Measurements from ENCODE around the gene MBLAC1. TPM values are rescaled to one million over a fixed set of nuclear protein-coding genes. Genes with fewer than 3 reads are reported as not detected.
A peak's percentile ranks its signal among the peaks of the same experiment; 100 is the strongest.

The MBLAC1 gene
- total RNA-seq, 1 experiment from 2014 or later = 6.3 TPM

DNA sequence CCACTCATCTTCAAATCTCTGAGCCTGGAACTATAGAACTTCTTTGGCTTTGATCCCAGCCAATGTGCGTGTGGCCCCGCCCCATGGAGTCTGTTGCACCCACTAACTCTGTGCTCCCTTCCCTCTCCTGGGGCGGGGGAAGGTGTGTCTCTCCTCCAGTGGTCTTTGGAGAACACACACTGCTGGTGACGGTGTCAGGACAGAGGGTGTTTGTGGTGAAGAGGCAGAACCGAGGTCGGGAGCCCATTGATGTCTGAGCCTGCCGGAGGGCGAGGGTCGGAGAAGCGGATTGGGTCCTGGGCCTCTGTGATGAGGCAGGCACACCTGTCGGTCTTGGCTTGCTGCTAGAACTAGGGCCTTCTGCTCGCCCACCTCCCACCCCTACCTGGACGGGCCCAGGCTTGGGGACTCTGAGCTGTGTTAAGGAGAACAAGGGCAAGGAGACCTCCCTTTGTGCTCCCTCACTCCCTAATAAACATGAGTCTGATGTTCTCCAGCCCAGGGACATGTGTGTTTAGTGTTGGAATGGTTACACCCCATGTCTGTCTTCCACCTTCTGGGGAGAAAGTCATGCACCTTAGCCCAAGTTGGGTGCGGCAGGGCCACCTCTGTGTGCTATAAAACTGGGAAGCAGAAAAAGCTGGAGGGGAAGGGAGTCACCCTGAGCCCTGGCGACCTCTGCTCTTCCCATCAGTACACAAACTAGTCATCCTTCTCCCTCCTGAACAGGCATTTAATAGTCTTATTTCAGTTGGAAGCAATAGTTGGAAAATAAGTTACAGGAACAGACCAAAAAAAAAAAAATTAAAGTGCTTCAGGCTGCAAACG is 27.2 kb downstream of the MBLAC1 start:
- no peak for DNase-seq (ENCODE audit: low read depth)

DNA sequence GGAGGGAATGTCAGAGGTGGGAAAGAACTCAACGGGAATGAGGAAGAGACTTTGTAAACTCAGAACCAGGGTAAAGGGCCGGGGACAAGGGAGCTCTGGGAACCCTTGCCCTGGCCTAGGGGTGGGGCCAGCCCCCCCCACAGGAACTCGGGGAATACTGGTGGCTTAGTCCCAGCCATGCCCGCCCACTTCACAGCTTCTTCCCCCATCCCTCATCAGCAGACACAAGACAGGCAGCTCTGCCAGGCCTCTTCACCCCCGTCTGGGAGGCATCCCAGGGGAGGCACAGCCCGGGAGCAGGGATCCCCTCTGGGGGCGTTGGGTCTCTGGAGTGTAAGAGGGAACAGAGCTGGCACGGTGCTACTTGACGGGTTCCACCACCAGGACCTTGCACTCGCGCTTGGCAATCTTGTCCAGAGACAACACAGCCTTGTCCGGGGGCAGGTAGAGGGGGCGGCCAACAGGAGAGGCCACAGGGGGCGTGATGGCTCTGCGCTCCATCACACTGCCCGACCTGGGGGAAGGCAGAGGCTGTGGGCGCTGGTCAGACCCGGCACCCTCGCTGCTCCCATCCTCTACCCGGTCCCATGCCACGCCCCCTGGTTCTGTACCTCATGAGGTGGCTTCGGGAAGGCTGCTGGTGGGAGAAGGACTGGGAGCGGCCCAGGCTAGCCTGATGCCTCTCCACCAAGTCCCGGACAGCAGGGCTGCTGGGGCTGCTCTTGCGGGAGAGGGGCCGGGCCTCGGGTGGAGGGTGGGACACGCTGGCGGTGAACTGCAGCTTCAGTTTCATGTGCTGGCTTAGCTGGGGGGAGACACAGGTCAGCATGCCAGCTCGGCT is 28.1 kb downstream of the MBLAC1 start:
- no peak for DNase-seq (ENCODE audit: low read depth)

DNA sequence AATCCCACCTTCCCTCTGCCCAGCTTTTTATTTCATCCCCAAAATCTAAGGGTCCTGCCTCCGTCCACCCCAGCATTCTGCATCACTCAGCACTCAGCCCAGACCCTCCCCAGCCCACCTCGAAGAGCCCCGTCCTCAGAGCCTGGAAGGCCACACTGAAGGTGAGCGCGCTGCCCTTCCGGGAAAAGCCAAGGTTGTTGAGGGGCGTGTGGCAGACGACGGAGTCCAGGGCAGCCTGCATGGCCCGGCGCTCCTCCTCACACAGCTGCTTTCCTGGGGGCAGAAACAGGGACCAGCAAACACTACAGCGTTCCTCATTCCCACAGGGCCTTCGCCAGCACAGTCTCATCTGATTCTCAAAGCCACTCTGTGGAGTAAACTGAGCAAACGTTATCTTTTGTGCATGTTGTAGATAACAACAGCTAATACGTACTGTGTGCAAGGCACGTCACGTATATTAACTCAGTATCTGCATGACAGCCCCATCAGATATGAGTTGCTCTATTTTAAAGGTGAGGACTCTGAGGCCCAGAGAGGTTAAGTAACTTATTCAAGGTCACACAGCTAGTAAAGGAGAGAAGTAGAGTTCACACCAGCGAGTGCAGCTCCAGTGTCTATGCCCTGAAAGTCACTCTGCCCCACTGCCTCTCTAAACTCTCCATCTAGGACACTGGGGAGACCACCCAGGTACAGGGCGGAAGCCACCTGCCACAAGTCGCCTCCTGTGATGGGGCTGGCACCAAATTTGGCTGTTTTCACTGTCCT is 29.0 kb downstream of the MBLAC1 start:
- no peak for DNase-seq (ENCODE audit: low read depth)

DNA sequence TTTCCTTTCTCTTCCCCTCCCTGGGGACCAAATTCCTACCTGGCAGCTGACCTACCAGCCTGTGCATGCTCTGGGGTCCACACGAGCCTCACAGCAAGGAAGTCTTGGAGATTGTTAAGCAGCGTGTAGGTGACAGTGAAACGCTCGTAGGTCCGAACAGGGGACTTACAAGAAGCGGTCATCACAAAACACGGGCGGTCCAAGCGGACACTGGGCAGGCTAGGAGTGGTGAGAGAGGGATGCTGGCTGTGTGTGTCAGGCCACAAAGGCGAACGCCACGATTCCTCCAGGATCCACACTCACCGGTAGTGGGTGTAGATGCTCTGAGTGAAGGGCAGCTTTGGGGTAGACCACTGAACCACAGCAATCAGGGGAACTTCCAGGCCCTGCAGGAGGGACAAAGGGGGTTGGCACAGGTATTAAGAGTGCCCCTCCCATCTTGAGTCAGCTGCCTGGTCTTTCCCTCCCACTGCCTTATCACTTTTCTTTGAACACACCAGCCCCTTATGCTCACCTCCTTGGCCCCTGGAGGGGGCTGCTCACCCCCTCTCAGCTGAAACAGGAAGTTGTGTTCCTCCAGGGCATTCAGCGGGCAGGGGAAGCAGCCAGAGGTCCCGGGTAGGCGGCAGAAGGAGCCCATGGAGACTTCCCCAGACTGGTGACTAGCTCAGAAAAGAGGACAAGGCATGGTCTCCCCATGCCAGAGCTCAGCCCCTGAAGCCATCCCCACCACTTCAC is 29.7 kb downstream of the MBLAC1 start:
- DNase-seq (ENCODE audit: low read depth) = no peak

DNA sequence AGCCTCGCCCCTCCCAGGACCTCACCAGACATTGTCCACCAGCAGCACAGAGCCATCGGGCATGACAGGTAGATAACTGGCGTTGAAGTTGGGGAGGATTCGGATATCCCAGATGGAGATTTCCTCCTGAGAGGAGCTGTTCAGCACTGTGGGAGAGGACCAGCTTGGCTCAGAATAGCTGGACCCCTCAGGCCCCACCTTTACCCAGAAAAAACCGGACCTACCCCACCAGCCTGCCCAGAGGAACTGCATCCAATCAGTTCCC is 30.2 kb downstream of the MBLAC1 start:
- DNase-seq (ENCODE audit: low read depth) = no peak

DNA sequence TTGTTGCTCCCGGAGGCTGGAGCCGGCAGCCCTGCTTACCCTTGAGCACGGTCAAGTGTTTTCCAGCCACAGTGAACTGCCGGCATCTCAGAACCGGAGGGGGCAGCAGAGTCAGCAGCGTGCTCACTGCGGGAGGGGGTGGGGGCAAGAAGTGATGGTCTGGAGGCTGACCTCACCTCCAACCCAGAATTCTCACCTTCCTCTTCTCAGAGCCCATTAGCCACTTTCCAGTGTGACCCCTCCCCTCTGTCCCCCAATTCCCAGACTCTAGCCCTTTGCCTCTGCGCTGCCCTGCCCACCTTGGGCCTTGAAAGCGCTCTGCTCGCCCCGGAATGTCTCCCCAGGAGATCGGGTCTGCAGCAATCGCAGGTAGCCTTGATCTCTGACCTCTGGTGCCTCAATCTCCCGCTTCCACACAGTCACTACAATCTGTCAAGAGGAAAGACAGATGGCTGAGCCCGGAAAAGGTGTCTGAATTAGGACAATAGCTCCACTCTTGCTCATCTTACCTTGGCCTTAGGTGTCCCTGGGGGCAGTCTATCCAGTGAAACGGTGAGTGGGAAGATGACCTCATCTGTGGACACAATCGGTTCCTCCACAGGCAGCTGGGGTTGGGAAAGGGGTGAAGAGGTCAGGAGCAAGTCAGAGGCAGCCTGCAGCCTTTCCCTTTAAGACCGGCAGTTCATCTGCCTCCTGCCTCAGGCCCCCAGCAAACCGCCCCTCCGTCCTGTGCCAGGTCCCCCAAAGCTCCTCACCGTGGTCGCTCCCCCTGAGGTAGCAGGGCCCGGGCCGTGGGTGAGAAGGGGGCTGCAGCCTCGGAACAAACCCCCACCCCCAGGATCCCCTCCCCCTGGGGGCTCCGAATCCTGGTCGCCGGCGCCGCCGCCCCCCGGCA is 30.8 kb downstream of the MBLAC1 start:
- peak; percentile 54 for DNase-seq (ENCODE audit: low read depth)

DNA sequence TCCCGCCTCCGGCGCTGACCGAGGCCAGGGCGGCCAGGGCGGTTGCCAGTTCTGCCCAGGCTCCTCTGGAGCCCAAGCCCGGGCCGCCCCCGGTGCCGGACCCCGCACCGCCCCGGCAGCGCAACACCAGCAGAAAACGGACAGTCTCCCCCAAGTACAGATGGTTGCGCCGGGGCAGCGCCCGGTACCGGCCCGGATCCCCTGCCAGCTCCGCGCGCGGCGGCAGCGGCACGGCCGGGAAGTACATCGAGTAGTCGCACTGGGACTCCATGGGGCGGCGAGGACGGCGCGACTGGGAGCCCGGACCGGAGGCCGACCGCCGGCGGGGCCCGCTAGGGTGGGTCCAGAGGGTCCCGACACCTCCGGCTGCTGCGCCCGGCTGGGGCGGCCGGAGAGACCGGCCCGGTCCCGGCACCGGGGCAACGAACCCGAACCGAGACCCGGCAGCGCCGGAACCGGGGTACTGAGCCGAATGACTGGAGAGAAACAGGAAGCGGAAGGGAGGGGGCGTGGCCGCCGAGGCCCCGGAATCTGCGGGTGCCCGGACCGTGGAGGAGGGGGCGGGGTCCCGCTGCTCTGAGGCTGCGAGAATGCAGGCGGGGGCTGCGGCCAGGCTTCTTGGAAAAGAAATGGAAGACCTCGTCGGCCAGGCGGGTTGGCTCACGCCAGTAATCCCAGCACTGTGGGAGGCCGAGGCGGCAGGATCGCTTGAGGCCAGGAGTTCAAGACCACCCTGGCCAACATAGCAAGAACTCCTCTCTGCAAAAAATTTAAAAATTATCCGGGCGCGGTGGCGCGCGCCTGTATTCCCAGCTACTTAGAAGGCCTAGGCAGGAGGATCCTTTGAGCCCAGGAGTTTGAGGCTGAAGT is 31.7 kb downstream of the MBLAC1 start, which contains the start of gene TRAPPC14:
Gene TRAPPC14, minus strand, starts transcription at position 495 of the 870 bp plus-strand sequence. Its CDS starts 224 bp downstream, at position 271.
- peak; percentile 98 for DNase-seq (ENCODE audit: low read depth)

DNA sequence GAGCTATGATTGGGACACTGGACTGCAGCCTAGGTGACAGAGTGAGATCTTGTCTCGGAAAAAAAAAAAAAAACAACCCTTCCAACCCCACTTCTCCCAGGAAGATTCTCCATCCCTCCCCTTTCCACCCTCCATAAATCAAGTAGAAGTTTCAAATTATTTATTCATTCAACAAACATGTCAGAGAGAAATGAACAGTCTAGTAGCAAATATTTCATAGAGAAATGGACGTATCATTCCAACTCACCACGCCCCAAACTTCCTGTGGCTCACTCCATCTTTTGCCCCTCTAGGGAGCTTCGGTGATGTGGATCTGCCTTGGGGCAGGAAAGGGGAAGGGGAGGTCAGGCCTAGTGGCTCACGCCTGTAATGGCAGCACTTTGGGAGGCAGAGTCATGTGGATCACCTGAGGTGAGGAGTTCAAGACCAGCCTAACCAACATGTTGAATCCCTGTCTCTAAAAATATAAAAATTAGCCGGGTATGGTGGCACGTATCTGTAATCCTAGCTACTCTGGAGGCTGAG is 32.4 kb downstream of the MBLAC1 start:
- peak; percentile 70 for DNase-seq (ENCODE audit: low read depth)

DNA sequence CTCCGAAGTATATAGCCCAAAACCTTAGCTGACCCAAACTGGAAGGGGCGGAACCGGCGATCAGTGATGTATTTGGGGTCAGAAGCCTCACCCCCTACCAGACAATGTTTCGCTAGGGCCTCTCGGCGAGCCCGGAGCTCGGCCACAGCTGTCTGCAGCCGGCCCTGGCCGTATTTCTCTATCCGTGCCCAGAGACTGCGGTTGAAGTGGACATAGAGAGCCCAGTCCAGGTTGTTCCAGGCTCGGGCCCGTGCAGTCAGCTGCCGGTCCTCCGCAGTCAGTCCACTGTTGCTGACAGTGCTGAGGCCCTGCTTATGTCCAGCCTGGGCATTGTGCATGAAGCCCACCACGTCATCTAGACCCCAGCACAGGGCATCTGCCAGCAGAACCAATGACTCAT is 33.3 kb downstream of the MBLAC1 start:
- DNase-seq (ENCODE audit: low read depth) = no peak

DNA sequence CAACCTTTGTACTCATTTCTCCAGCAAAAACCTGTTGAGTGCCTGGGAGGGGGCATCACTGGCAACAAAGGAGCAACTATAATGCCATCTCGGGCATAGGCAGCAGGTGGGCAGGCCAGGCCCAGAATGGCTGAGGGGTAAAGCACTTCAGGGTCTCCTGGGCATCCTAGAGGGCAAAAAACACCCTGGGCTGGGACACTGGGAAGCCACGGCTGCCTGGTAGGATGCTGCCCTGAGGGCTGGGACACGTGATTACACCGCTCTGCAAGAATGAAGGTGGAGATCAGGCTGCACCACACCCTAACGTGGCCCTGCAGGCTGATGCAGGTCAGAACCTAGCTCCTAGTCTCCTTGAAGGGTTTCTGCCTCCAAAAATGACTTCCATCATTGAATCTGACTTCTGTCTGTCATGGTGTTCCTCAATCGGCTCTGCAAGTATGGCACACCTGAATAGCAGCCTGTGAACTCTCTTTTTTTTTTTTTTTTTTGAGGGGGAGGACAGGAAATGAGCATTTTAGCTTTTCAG is 36.3 kb downstream of the MBLAC1 start:
- DNase-seq (ENCODE audit: low read depth) = no peak

DNA sequence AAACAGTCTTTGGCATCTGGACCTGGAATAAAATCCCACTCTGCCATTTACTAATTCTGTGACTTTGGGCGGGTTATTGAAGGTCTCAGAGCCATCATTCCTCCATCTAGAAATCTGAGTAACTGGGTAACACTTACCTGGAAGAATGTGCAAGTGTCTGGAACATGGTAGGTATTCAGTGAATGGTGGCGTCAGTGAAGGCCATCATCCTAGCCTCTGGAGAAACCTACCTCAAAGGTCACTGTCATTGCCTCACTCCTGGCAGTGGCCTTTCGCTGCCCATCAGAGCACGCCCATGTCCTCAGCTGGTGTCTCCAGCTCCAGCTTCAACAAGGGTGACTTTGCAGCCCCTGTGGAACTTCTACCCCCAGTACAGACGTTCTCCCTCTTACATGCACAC is 37.1 kb downstream of the MBLAC1 start:
- no peak for DNase-seq (ENCODE audit: low read depth)

DNA sequence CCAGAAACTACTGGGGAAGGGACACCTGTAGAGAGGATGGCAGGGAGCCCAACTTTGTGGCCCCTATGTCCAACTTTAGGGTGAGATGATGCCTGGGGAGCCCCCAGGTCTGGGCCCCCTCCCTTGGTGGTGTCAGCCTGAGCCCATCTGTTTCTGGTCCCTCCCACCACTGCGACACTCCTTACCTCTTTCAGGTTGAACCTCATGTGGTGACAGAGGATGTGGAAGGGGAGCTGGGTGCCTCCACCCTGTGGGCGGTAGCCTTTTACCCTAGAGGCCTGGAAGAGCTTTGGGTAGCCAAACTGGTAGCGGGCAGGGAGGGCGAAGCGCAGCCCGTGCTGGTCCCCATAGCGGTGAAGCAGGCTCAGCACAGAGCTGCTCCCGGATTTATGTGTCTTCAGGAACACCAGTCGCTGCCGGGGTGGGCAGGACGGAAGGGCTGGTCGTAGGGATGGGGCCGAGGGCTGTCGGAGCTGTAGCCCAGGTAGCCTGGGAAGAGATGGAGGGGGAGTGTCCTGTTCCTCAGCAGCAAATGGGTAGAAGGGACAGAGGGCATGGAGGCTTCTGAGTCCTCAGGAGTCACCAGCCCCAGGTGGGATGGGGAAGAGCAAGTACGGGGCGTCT is 39.7 kb downstream of the MBLAC1 start:
- no peak for DNase-seq (ENCODE audit: low read depth)

DNA sequence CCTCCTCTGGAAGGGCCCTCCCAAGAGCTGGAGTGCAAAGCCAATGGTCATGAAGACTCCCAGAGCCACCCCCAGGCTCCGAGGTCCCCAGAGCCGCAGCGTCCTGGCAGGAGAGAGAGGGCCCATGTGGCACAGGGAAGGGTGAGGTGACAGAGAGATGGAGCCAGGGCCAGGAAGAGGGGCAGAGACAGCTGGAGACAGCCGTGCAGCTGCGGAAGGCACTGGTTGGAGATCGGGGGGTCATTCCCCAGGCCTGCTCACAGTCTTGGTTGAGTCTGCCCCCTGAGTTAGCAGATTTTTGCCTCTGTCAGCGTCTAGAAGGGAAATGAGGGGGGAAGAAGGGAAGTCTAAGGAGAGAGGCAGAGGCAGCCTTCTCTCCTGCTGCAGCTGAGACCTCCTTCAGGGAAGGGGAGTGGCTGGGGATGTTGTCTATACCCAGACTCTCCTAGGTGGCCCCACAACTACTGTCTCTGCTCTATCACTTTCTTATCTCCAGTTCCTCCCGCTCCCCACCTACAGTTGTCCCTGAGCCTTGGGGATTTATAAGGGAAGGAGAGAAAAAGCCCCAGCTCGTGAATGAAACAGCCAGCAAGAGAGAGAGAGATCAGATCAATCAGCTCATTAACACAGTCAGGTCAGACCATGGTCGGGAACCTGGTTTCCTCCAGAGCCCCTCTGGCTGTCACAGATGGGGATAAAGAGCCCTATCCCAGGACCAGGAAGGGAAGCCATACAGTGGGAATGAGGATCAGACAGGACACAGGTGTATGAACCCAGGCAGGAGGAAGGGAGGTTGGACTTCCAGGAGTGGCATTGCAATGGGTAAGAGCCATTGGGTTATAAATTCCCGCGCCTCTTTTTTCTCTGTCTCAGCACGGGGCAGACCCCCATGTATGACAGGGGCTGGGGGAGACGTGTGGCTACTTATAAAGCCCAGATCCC is 40.5 kb downstream of the MBLAC1 start:
- no peak for DNase-seq (ENCODE audit: low read depth)

DNA sequence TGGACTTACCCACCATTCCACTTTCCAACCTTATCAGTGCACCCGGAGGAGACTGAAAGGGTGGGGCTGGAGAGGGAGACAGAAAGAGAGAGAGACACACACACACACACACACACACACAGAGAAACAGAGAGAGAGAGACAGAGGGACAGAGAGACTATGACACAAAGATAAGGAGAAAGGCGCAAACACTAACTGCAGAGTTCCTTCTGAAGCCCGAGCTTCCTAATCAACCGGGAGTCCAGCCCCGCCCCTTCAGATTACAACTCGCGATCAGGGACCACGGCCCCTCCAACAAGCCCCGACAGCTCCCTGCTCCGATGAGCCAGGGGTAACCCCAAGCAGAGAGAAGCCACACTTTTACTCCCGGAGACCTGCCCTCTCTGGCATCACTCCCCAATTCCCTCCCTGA is 41.2 kb downstream of the MBLAC1 start:
- DNase-seq (ENCODE audit: low read depth) = no peak

DNA sequence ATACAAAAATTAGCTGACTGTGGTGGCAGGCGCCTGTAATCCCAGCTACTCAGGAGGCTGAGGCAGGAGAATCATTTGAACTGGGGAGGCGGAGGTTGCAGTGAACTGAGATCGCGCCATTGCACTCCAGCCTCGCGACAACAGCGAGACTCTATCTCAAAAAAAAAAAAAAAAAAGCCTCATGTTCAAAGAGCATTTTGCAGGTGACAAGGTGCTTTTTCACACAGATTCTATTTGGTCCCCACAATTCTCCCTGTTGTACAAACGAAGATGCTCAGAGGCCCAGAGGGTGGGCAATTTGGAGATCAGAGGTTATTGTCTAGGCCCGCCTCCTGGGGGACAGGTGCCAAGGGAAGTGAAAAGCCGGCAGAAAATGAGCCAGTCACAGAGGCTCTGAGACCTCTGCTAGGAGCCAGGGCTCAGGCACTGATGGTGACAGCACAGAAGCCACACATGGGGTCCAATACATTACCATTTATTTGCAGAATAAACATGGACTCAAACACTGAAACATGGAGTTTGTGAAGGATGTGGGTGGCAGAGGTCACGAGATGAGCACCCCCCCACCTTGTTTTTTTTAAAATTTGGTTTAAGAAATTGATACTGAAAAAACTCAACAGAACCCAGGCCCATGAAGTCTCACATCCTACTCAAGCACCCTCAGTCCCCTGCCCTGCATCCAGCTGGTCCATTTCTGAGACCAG is 42.5 kb downstream of the MBLAC1 start:
- no peak for DNase-seq (ENCODE audit: low read depth)

DNA sequence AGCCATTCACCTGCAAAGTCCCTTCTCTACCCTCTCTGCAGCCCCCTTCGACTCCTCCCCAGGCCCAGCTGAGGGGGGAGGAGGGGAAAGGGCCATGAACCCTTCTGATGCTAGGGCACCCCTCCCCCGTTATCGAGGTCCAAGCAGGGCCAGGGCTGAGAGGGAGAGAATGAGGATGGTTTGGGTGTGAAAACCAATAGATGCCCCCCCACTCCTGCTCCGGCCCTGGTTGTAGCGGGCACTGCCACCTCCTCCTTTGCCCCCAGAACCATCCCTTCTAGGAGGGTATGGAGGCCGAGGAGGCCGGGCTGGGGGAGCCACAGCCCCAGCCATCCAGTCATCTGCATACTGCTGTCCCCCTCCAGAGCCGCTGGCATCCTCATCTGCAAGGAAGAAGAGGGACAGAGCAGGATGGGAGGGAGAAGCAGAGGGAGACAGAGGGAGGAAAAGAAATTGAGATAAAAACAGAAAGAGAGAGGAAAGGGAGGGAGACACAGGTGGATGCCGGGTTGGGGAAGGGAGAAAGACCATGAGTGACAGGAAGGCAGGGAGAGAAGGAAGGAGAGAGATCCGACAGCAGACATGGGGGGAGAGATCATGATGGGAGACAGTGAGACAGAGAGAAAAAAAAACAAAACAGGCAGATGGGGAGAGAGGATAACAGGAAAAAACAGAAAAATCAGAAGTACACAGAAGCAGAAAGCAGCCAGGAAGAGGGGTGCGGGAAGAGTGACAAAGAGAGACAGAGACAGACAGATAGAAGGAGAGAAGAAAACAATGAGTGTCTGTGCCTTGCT is 43.5 kb downstream of the MBLAC1 start:
- DNase-seq (ENCODE audit: low read depth) = no peak
